Measurements from ENCODE around the gene GSTK1.
"Not testable (repeated sequence)": the region's sequence is repeated elsewhere in the genome, so short reads cannot be mapped to it uniquely, and the experiment has no call there.

GSTK1 gene

GRCh38 chr7:143263266-143264195, at the start of gene GSTK1:
Gene GSTK1, plus strand, starts transcription at chr7:143263441. Its CDS starts 73 bp downstream, at chr7:143263514.
- DNase-seq: no peak

- not testable (repeated sequence) for DNase-seq
Observed at GRCh38 chr7:143213478-143213877, 49.8 kb upstream of the GSTK1 start.

GRCh38 chr7:143214789-143215679, 48.2 kb upstream of the GSTK1 start:
- peak; percentile 89 for DNase-seq

- no peak for DNase-seq
Observed at GRCh38 chr7:143216151-143216550, 47.1 kb upstream of the GSTK1 start.

GRCh38 chr7:143216686-143217085, 46.6 kb upstream of the GSTK1 start:
- no peak for DNase-seq

GRCh38 chr7:143217806-143218205, 45.4 kb upstream of the GSTK1 start:
- DNase-seq: no peak

- no peak for DNase-seq
Observed at GRCh38 chr7:143221286-143221685, 42.0 kb upstream of the GSTK1 start.

GRCh38 chr7:143221737-143222136, 41.5 kb upstream of the GSTK1 start, which contains the start of gene TAS2R40:
Gene TAS2R40, plus strand, starts transcription at chr7:143222037. Its CDS starts 42 bp downstream, at chr7:143222079.
- no peak for DNase-seq

GRCh38 chr7:143222782-143223181, 40.5 kb upstream of the GSTK1 start:
- DNase-seq: no peak

GRCh38 chr7:143223784-143224183, 39.5 kb upstream of the GSTK1 start:
- no peak for DNase-seq

GRCh38 chr7:143225047-143225446, 38.2 kb upstream of the GSTK1 start:
- no peak for DNase-seq

- DNase-seq: no peak
Observed at GRCh38 chr7:143227806-143228205, 35.4 kb upstream of the GSTK1 start.

- DNase-seq: no peak
Observed at GRCh38 chr7:143229054-143229790, 34.0 kb upstream of the GSTK1 start.

GRCh38 chr7:143230602-143231457, 32.4 kb upstream of the GSTK1 start:
- no peak for DNase-seq

GRCh38 chr7:143233816-143234532, 29.3 kb upstream of the GSTK1 start:
- no peak for DNase-seq

GRCh38 chr7:143234533-143234875, 28.7 kb upstream of the GSTK1 start:
- no peak for DNase-seq

- no peak for DNase-seq
Observed at GRCh38 chr7:143235561-143235960, 27.7 kb upstream of the GSTK1 start.

GRCh38 chr7:143236408-143236990, 26.7 kb upstream of the GSTK1 start:
- DNase-seq: no peak

GRCh38 chr7:143237366-143237765, 25.9 kb upstream of the GSTK1 start:
- no peak for DNase-seq

GRCh38 chr7:143238289-143238980, 24.8 kb upstream of the GSTK1 start:
- DNase-seq: no peak
